ENCODE results near the gene SSTR3. TPM values are rescaled to one million over a fixed set of nuclear protein-coding genes. Genes with fewer than 3 reads are reported as not detected.

Gene SSTR3
- total and polyA plus RNA-seq, 9 of the 15 experiments (the other 6 are each of a cell fraction or from before 2014, with no cell fraction given): 0.03 TPM; not detected in 8

DNA sequence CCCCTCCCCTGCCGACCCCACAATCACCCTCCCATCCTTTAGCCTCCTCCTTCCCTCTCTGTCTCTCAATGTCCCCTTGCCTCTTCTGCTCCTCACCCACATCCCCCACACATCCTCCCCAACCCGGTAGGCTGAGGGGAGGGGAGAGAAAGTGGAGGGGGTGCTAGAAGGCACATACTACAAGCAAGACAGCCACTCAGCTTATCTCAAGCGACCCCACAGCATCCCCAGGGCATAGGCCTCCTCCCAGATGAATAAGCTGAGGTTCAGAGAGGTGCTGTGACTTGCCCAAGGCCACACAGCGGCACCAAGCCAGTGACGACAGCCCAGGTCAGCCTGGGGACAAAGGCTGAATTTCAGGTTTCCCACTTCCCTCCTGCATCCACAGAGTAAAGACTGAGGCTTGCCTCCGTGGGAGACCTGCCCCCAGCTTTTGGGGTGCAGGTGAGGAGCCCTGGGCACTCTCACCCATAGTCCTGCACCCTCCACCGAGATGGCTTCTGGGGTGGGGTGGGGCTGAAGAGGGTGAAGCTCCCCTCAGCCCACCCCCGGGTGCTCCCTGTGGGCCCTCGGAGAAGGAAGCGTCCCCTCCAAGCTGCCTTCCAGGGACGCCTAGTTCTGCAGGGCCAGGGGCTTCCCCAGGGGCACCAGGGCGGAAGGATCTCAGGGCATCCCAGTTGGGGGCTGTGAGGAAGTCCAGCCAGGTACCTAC lies 31.3 kb upstream of the SSTR3 start:
- H3K9me3 ChIP-seq (replicated peaks; ENCODE audit: control insufficient read depth, insufficient read depth, low read depth, low read length): no peaks in the 10 kb centered on the region
- in situ Hi-C loops (cut with MboI) (no loop called here), intact Hi-C loops (cut with micrococcal nuclease) (no loop called here)
- H3K27me3 ChIP-seq (ENCODE audit: control insufficient read depth in 2 of 2, insufficient read depth in 2 of 2, low read length in 2 of 2): no peaks in the 10 kb centered on the region
- ATAC-seq (peak; percentile 2; the same call in 1 of the 3 replicates), DNase-seq (ENCODE audit: extremely low read depth in 1 of 4, low spot score in 3 of 4) (peak in 1 of 4 experiments; percentile 34), FAIRE-seq (no peak)
- peak overlapping the region; percentile 92 for H3K4me2 ChIP-seq (ENCODE audit: insufficient read depth, low read length)
- H3K9ac ChIP-seq (ENCODE audit: insufficient read depth in 1 of 2, low read depth in 2 of 2, low read length in 2 of 2): peak overlapping the region; percentile 80 to 91
- H3K4me1 ChIP-seq (replicated peaks in 1 of 2; ENCODE audit: control insufficient read depth in 2 of 2, insufficient read depth in 2 of 2, low read length in 2 of 2): peaks cover 29 to 49% of the 10 kb centered on the region in 2 experiments
- WGBS (ENCODE audit: insufficient coverage, low coverage, missing lambda C conversion rate): 0% methylated on average over 5 of the region's 12 CpGs
- ChIA-PET POLR2A (interaction anchor here (0.6 to 0.7 kb wide), 2 partner anchors 21 to 69 kb away, joined by 3 to 4 read pairs; no protein-coding TSS in a partner anchor), CTCF (ENCODE audit: low intra/inter-chr PET ratio) (no interaction called here)
- H2AFZ ChIP-seq (ENCODE audit: low read depth, low read length): peak overlapping the region; percentile 56; the same call in 1 of the 2 replicates
- H3K9me1 ChIP-seq (ENCODE audit: control insufficient read depth, insufficient read depth, low read length): no peaks in the 10 kb centered on the region
- H3K27ac ChIP-seq (ENCODE audit: extremely low read depth, low read depth, low read length): peak overlapping the region; percentile 88
- H3K79me2 ChIP-seq (ENCODE audit: control insufficient read depth, insufficient read depth, low read length): peaks cover 42% of the 10 kb centered on the region
- BruUV-seq (replicated peaks): TSS peak; percentile 48
- peak overlapping the region; percentile 76 for H3K4me3 ChIP-seq
- no peaks in the 10 kb centered on the region; the same call in none of the 2 replicates for H4K20me1 ChIP-seq (replicated peaks; ENCODE audit: control insufficient read depth, insufficient read depth, low read length)
- H3K36me3 ChIP-seq (ENCODE audit: control insufficient read depth, insufficient read depth, low read length): peaks cover 36% of the 10 kb centered on the region; the same call in 2 of the 3 replicates
- no peak for TF ChIP-seq BCL6 (CRISPR knock-in tag; IDR thresholded peaks at IDR 0.05)
- TF ChIP-seq ZFP36 (IDR thresholded peaks at IDR 0.05; ENCODE audit: low read depth, low read length, partially characterized antibody): peak; percentile 91
- no peak for TF ChIP-seq ZNF23 (CRISPR knock-in tag; IDR thresholded peaks at IDR 0.05)
- TF ChIP-seq PTBP1 (IDR thresholded peaks at IDR 0.05; ENCODE audit: low read depth, low read length): peak; percentile 70; the same call in 1 of the 2 replicates
- 0 out of 2 replicates have a peak, but pooled peaks have one; percentile 9 for TF ChIP-seq ZBTB40 (IDR thresholded peaks at IDR 0.05)
- TF ChIP-seq ZBTB40 (CRISPR knock-in tag; IDR thresholded peaks at IDR 0.05): no peak
- TF ChIP-seq BCOR (IDR thresholded peaks at IDR 0.05): 0 out of 2 replicates have a peak, but pooled peaks have one; percentile 45
- no peak for TF ChIP-seq PHB (CRISPR knock-in tag; IDR thresholded peaks at IDR 0.05)
- peak; percentile 68 for TF ChIP-seq RBM25 (IDR thresholded peaks at IDR 0.05; ENCODE audit: low read depth, low read length, severe bottlenecking)
- no peak for TF ChIP-seq NRF1 (conservative IDR thresholded peaks at IDR 0.05 in 1 of 2, IDR thresholded peaks at IDR 0.05 in 1 of 2)
- TF ChIP-seq CHD1 (IDR thresholded peaks at IDR 0.05; ENCODE audit: low read length): peak; percentile 88
- 0 out of 4 replicates have a peak, but pooled peaks of 1 of the 2 experiments have one; percentile 27 for TF ChIP-seq RCOR1 (IDR thresholded peaks at IDR 0.05; ENCODE audit: borderline replicate concordance in 1 of 2, low read depth in 2 of 2, low read length in 2 of 2)
- TF ChIP-seq FUS (optimal IDR thresholded peaks at IDR 0.05; ENCODE audit: low read depth, low read length): no peak
- no peak for TF ChIP-seq ZNF668 (CRISPR knock-in tag; IDR thresholded peaks at IDR 0.05)

Data from K562 (cell line).